Lower leg skin (tissue), 3 donors: Measurements from ENCODE around the gene LINGO3.

Experiments used
- CTCF ChIP-seq, 3 donors: fragments of 450-650 bp; IDR thresholded peaks; one replicate each; pipeline ENCODE4 v1.5.1; 2016; ENCODE audit warnings: antibody characterized with exemption in 3 of 3, mild to moderate bottlenecking in 3 of 3, moderate library complexity in 2 of 3
- POLR2A ChIP-seq, 2 donors: fragments of 450-650 bp; IDR thresholded peaks; one replicate each; pipeline ENCODE4 v1.6.1; 2016 to 2017; ENCODE audit warnings: antibody characterized with exemption in 2 of 2, mild to moderate bottlenecking in 1 of 2, moderate library complexity in 1 of 2

- TF ChIP-seq CTCF (IDR thresholded peaks at IDR 0.05) (no peak), POLR2A (IDR thresholded peaks at IDR 0.05) (no peak)
These were observed 48.2 kb upstream of the LINGO3 start for GRCh38 chr19:2356036-2356646.
